HEK293 (cell line): ENCODE data around the gene RHBDD1.

ENCODE experiments used
- CTCF ChIA-PET: fragments of 350-600 bp; formaldehyde crosslinking; extraction: SDS; loops from one replicate; lab custom pipeline; 2021; ENCODE audit warnings: antibody characterized with exemption; lab: Yijun Ruan, JAX
- POLR2A ChIA-PET: fragments of 300-600 bp; formaldehyde crosslinking; extraction: SDS; loops from one replicate; lab custom pipeline; 2020; ENCODE audit warnings: antibody characterized with exemption, inconsistent platforms; lab: Yijun Ruan, JAX
- H3K27ac ChIP-seq: fragments of 200-500 bp; sonication (Bioruptor generic); 2 replicates; pipeline ENCODE4 v1.5.1; 2014; ENCODE audit warnings: low read depth, low read length, control low read depth, inconsistent platforms; ENCODE audit errors: extremely low read depth
- H3K36me3 ChIP-seq, 2 experiments: fragments of 200-500 bp in 1 of 2; sonication (Bioruptor generic) in 1 of 2; 1 replicate in 1 of 2; 2 replicates in 1 of 2; pipeline ENCODE4 v1.5.1; 2014 to 2017; ENCODE audit warnings: inconsistent platforms in 2 of 2, low read length in 2 of 2; ENCODE audit not compliant: control insufficient read depth in 2 of 2, insufficient read depth in 1 of 2
- H3K4me1 ChIP-seq: fragments of 200-500 bp; sonication (Bioruptor generic); 2 replicates; pipeline ENCODE4 v1.5.1; 2014; ENCODE audit warnings: mild to moderate bottlenecking, low read length, inconsistent platforms; ENCODE audit not compliant: control insufficient read depth, insufficient read depth
- H3K4me3 ChIP-seq: 2 replicates; pipeline ENCODE4 v1.5.1; 2011; ENCODE audit warnings: low read depth, mild to moderate bottlenecking, control low read depth, low read length, moderate library complexity
- H3K9me3 ChIP-seq: fragments of 200-500 bp; sonication (Bioruptor generic); 2 replicates; pipeline ENCODE4 v1.5.1; 2014; ENCODE audit warnings: low read depth, low read length, inconsistent platforms; ENCODE audit not compliant: control insufficient read depth, insufficient read depth
- BCL11B ChIP-seq: fragments of 450-650 bp; formaldehyde crosslinking; IDR thresholded peaks from 2 replicates; pipeline ENCODE4 v1.5.1; 2016; ENCODE audit warnings: low read depth, missing biosample characterization, missing genetic modification characterization
- EGR2 ChIP-seq: fragments of 450-650 bp; formaldehyde crosslinking; IDR thresholded peaks from 2 replicates; pipeline ENCODE4 v1.5.1; 2016; ENCODE audit warnings: low read depth, missing biosample characterization, missing genetic modification characterization
- FEZF1 ChIP-seq: fragments of 450-650 bp; formaldehyde crosslinking; IDR thresholded peaks from 2 replicates; pipeline ENCODE4 v1.5.1; 2016; ENCODE audit warnings: missing biosample characterization, missing genetic modification characterization
- KLF17 ChIP-seq: fragments of 450-650 bp; formaldehyde crosslinking; IDR thresholded peaks from 2 replicates; pipeline ENCODE4 v1.5.1; 2016; ENCODE audit warnings: missing biosample characterization, missing genetic modification characterization
- OSR2 ChIP-seq: fragments of 450-650 bp; formaldehyde crosslinking; IDR thresholded peaks from 2 replicates; pipeline ENCODE4 v1.5.1; 2016; ENCODE audit warnings: missing biosample characterization, missing genetic modification characterization
- SCRT1 ChIP-seq: fragments of 450-650 bp; formaldehyde crosslinking; IDR thresholded peaks from 2 replicates; pipeline ENCODE4 v1.5.1; 2016; ENCODE audit warnings: missing biosample characterization, missing genetic modification characterization, borderline replicate concordance
- ZBTB7A ChIP-seq: fragments of 450-650 bp; formaldehyde crosslinking; IDR thresholded peaks from 2 replicates; pipeline ENCODE4 v1.5.1; 2016; ENCODE audit warnings: low read depth, missing biosample characterization, missing genetic modification characterization
- ZFHX2 ChIP-seq: fragments of 450-650 bp; formaldehyde crosslinking; conservative IDR thresholded peaks from 2 replicates; pipeline ENCODE4 v1.5.1; 2016; ENCODE audit warnings: missing biosample characterization, missing genetic modification characterization
- ZNF133 ChIP-seq: fragments of 450-650 bp; formaldehyde crosslinking; IDR thresholded peaks from 2 replicates; pipeline ENCODE4 v1.5.1; 2016; ENCODE audit warnings: missing biosample characterization, missing genetic modification characterization
- ZNF16 ChIP-seq: fragments of 450-650 bp; formaldehyde crosslinking; IDR thresholded peaks from 2 replicates; pipeline ENCODE4 v1.5.1; 2016; ENCODE audit warnings: low read depth, missing biosample characterization, missing genetic modification characterization
- ZNF175 ChIP-seq: fragments of 450-650 bp; formaldehyde crosslinking; IDR thresholded peaks from 2 replicates; pipeline ENCODE4 v1.5.1; 2016; ENCODE audit warnings: missing biosample characterization, missing genetic modification characterization
- ZNF239 ChIP-seq: fragments of 450-650 bp; formaldehyde crosslinking; IDR thresholded peaks from 2 replicates; pipeline ENCODE4 v1.5.1; 2016; ENCODE audit warnings: missing biosample characterization, missing genetic modification characterization
- ZNF280D ChIP-seq: fragments of 450-650 bp; formaldehyde crosslinking; IDR thresholded peaks from 2 replicates; pipeline ENCODE4 v1.5.1; 2016; ENCODE audit warnings: missing biosample characterization, missing genetic modification characterization
- ZNF292 ChIP-seq: fragments of 450-650 bp; formaldehyde crosslinking; IDR thresholded peaks from 2 replicates; pipeline ENCODE4 v1.5.1; 2016; ENCODE audit warnings: low read depth, missing biosample characterization, missing genetic modification characterization, borderline replicate concordance
- ZNF350 ChIP-seq: fragments of 450-650 bp; formaldehyde crosslinking; IDR thresholded peaks from 2 replicates; pipeline ENCODE4 v1.5.0; 2017; ENCODE audit warnings: missing biosample characterization, mild to moderate bottlenecking, missing genetic modification characterization
- ZNF423 ChIP-seq: fragments of 450-650 bp; formaldehyde crosslinking; IDR thresholded peaks from 2 replicates; pipeline ENCODE4 v1.5.1; 2016; ENCODE audit warnings: missing biosample characterization, missing genetic modification characterization
- ZNF433 ChIP-seq: fragments of 450-650 bp; formaldehyde crosslinking; IDR thresholded peaks from 2 replicates; pipeline ENCODE4 v1.5.1; 2016; ENCODE audit warnings: missing biosample characterization, missing genetic modification characterization, low read depth
- ZNF580 ChIP-seq: fragments of 450-650 bp; formaldehyde crosslinking; IDR thresholded peaks from 2 replicates; pipeline ENCODE4 v1.5.1; 2016; ENCODE audit warnings: missing biosample characterization, missing genetic modification characterization
- ZNF600 ChIP-seq: fragments of 450-650 bp; formaldehyde crosslinking; IDR thresholded peaks from 2 replicates; pipeline ENCODE4 v1.5.1; 2016; ENCODE audit warnings: missing biosample characterization, missing genetic modification characterization
- ZNF621 ChIP-seq: fragments of 450-650 bp; formaldehyde crosslinking; IDR thresholded peaks from 2 replicates; pipeline ENCODE4 v1.5.1; 2017; ENCODE audit warnings: missing biosample characterization, missing genetic modification characterization
- ZNF623 ChIP-seq: fragments of 450-650 bp; formaldehyde crosslinking; IDR thresholded peaks from 2 replicates; pipeline ENCODE4 v1.5.1; 2016; ENCODE audit warnings: missing biosample characterization, missing genetic modification characterization
- ZNF654 ChIP-seq: fragments of 450-650 bp; formaldehyde crosslinking; IDR thresholded peaks from 2 replicates; pipeline ENCODE4 v1.5.1; 2016; ENCODE audit warnings: low read depth, missing biosample characterization, missing genetic modification characterization
- ZNF776 ChIP-seq: fragments of 450-650 bp; formaldehyde crosslinking; IDR thresholded peaks from 2 replicates; pipeline ENCODE4 v1.5.0; 2017; ENCODE audit warnings: missing biosample characterization, missing genetic modification characterization, borderline replicate concordance
- ZNF777 ChIP-seq: fragments of 450-650 bp; formaldehyde crosslinking; IDR thresholded peaks from 2 replicates; pipeline ENCODE4 v1.5.1; 2017; ENCODE audit warnings: missing biosample characterization, missing genetic modification characterization, borderline replicate concordance
- ZNF830 ChIP-seq: fragments of 450-650 bp; IDR thresholded peaks from 2 replicates; pipeline ENCODE4 v1.5.0; 2018; ENCODE audit warnings: missing biosample characterization, missing genetic modification characterization, low read depth, mild to moderate bottlenecking, moderate library complexity
- ZSCAN16 ChIP-seq: fragments of 450-650 bp; formaldehyde crosslinking; IDR thresholded peaks from 2 replicates; pipeline ENCODE4 v1.5.1; 2016; ENCODE audit warnings: missing biosample characterization, missing genetic modification characterization
- TF ChIP-seq, protein P1 (sequence below): fragments of 450-650 bp; formaldehyde crosslinking; IDR thresholded peaks from 2 replicates; pipeline ENCODE4 v1.5.1; 2016; ENCODE audit warnings: missing biosample characterization, missing genetic modification characterization
- TF ChIP-seq, protein P2 (sequence below): fragments of 450-650 bp; formaldehyde crosslinking; IDR thresholded peaks from 2 replicates; pipeline ENCODE4 v1.5.1; 2016; ENCODE audit warnings: missing biosample characterization, missing genetic modification characterization, low read depth

RHBDD1 gene

DNA sequence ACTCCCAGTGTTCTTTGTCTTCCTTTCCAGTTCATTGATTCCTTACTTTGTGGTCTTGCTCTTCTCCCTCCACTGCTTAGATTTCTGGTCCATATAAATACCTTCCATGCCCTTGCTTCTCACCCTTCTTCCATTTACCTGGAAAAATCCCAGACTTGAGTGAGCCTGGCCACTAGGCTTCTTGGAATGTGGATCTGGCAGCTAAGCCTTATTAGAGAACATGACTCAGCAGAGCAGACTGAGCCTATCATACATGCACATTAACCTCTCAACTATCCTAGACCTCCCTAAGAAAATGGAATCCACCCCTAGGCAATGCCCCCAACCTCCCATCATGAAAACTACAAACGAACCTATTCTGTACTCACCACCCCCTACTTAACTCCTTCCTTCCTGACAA is 127.7 kb downstream of the RHBDD1 start:
- Histone ChIP-seq H3K4me1 (no peaks in the 10 kb centered on the region), H3K4me3 (no peak overlapping the region), H3K36me3 (no peaks in the 10 kb centered on the region), H3K27ac (no peak overlapping the region), H3K9me3 (no peaks in the 10 kb centered on the region)
- TF ChIP-seq ZNF175 (tag by site-specific recombination): no peak
- TF ChIP-seq SCRT1 (tag by site-specific recombination): no peak
- TF ChIP-seq ZNF654: no peak
- TF ChIP-seq ZNF830: no peak
- TF ChIP-seq ZNF423 (tag by site-specific recombination): no peak
- TF ChIP-seq KLF17 (tag by site-specific recombination): no peak
- no peak for TF ChIP-seq ZNF350 (tag by site-specific recombination)
- no peak for TF ChIP-seq ZNF280D (tag by site-specific recombination)
- no peak for TF ChIP-seq ZSCAN16
- TF ChIP-seq ZNF600 (tag by site-specific recombination): no peak
- TF ChIP-seq ZNF16 (tag by site-specific recombination): no peak
- TF ChIP-seq ZNF292 (tag by site-specific recombination): no peak
- no peak for TF ChIP-seq ZNF580 (tag by site-specific recombination)
- TF ChIP-seq, protein P1, sequence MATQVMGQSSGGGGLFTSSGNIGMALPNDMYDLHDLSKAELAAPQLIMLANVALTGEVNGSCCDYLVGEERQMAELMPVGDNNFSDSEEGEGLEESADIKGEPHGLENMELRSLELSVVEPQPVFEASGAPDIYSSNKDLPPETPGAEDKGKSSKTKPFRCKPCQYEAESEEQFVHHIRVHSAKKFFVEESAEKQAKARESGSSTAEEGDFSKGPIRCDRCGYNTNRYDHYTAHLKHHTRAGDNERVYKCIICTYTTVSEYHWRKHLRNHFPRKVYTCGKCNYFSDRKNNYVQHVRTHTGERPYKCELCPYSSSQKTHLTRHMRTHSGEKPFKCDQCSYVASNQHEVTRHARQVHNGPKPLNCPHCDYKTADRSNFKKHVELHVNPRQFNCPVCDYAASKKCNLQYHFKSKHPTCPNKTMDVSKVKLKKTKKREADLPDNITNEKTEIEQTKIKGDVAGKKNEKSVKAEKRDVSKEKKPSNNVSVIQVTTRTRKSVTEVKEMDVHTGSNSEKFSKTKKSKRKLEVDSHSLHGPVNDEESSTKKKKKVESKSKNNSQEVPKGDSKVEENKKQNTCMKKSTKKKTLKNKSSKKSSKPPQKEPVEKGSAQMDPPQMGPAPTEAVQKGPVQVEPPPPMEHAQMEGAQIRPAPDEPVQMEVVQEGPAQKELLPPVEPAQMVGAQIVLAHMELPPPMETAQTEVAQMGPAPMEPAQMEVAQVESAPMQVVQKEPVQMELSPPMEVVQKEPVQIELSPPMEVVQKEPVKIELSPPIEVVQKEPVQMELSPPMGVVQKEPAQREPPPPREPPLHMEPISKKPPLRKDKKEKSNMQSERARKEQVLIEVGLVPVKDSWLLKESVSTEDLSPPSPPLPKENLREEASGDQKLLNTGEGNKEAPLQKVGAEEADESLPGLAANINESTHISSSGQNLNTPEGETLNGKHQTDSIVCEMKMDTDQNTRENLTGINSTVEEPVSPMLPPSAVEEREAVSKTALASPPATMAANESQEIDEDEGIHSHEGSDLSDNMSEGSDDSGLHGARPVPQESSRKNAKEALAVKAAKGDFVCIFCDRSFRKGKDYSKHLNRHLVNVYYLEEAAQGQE (tag by site-specific recombination): no peak
- TF ChIP-seq ZNF133 (tag by site-specific recombination): no peak
- ChIA-PET CTCF (no interaction called here), POLR2A (no interaction called here)

DNA sequence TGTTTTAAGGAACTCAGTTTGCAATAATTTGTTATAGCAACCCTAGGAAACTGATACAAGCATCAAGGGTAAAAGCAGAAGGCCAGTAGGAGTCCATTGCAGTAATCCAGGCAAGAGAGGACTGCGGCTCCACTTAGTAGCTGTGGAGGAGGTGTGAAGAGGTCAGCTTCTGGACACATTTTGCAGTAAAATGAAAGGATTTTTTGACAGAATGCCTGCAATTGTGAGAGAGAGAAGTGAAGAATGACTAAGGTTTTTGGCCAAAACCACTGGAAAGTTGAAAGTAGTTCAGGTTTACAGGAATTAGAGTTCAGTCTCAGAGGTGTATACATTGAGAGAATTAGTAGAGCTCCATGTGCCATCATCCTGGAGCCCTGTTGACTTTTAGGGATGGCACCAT is 129.5 kb downstream of the RHBDD1 start:
- H3K4me1 ChIP-seq: no peaks in the 10 kb centered on the region
- POLR2A ChIA-PET: no interaction called here
- H3K4me3 ChIP-seq: no peak overlapping the region
- H3K36me3 ChIP-seq: no peaks in the 10 kb centered on the region
- CTCF ChIA-PET: no interaction called here
- H3K9me3 ChIP-seq: no peaks in the 10 kb centered on the region
- H3K27ac ChIP-seq: no peak overlapping the region
- TF ChIP-seq ZNF777 (tag by site-specific recombination) (no peak), FEZF1 (tag by site-specific recombination) (no peak), ZNF623 (no peak), ZNF239 (tag by site-specific recombination) (no peak), EGR2 (tag by site-specific recombination) (no peak), ZNF621 (tag by site-specific recombination) (no peak), ZFHX2 (tag by site-specific recombination) (no peak), ZNF350 (tag by site-specific recombination) (no peak), OSR2 (tag by site-specific recombination) (no peak), ZNF433 (tag by site-specific recombination) (no peak), BCL11B (tag by site-specific recombination) (no peak), ZNF776 (tag by site-specific recombination) (no peak), ZBTB7A (no peak)
- TF ChIP-seq, protein P2, sequence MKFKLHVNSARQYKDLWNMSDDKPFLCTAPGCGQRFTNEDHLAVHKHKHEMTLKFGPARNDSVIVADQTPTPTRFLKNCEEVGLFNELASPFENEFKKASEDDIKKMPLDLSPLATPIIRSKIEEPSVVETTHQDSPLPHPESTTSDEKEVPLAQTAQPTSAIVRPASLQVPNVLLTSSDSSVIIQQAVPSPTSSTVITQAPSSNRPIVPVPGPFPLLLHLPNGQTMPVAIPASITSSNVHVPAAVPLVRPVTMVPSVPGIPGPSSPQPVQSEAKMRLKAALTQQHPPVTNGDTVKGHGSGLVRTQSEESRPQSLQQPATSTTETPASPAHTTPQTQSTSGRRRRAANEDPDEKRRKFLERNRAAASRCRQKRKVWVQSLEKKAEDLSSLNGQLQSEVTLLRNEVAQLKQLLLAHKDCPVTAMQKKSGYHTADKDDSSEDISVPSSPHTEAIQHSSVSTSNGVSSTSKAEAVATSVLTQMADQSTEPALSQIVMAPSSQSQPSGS (tag by site-specific recombination): no peak
